ENCODE data around the gene ASIC4.

The ASIC4 gene

GRCh38 chr2:219482674-219483405 is 31.4 kb upstream of the ASIC4 start:
- no peak for DNase-seq

GRCh38 chr2:219483451-219484342 is 30.6 kb upstream of the ASIC4 start:
- no peak for DNase-seq

- no peak for DNase-seq
Observed at GRCh38 chr2:219484343-219485200, 29.7 kb upstream of the ASIC4 start.

- no peak for DNase-seq
Observed at GRCh38 chr2:219485201-219485580, 29.1 kb upstream of the ASIC4 start.

- no peak for DNase-seq
Observed at GRCh38 chr2:219486380-219486959, 27.8 kb upstream of the ASIC4 start.

GRCh38 chr2:219488149-219488843 is 26.0 kb upstream of the ASIC4 start:
- DNase-seq: no peak

GRCh38 chr2:219488844-219489194 is 25.5 kb upstream of the ASIC4 start:
- no peak for DNase-seq

- DNase-seq: no peak
Observed at GRCh38 chr2:219489315-219489714, 25.0 kb upstream of the ASIC4 start.

- DNase-seq: no peak
Observed at GRCh38 chr2:219490186-219490585, 24.1 kb upstream of the ASIC4 start.

- DNase-seq: no peak
Observed at GRCh38 chr2:219490600-219491130, 23.6 kb upstream of the ASIC4 start.

GRCh38 chr2:219491278-219491963 is 22.9 kb upstream of the ASIC4 start:
- DNase-seq: no peak

GRCh38 chr2:219492575-219492974 is 21.7 kb upstream of the ASIC4 start:
- no peak for DNase-seq

GRCh38 chr2:219493086-219493485 is 21.2 kb upstream of the ASIC4 start:
- no peak for DNase-seq

GRCh38 chr2:219494952-219495530 is 19.2 kb upstream of the ASIC4 start:
- DNase-seq: no peak

- peak; percentile 84 for DNase-seq
Observed at GRCh38 chr2:219495531-219496122, 18.7 kb upstream of the ASIC4 start.

GRCh38 chr2:219496247-219496824 is 17.9 kb upstream of the ASIC4 start:
- no peak for DNase-seq

GRCh38 chr2:219496825-219497494 is 17.3 kb upstream of the ASIC4 start:
- DNase-seq: peak; percentile 17

GRCh38 chr2:219497495-219498279 is 16.6 kb upstream of the ASIC4 start:
- DNase-seq: peak; percentile 63
